A549 treated with CpdA at 1 μM for 4 hours (cell line): ENCODE measurements around the gene ISL1. TPM values are rescaled to one million over a fixed set of nuclear protein-coding genes. Genes with fewer than 3 reads are reported as not detected.

Source experiments
- total RNA-seq: library from RNA; stranded (reverse); fragments of 200-300 nt; extraction: Qiagen RNA extraction; gene quantifications from 5 replicates; pipeline ENCODE4 v1.2.3, GENCODE V29; 2022; ENCODE audit warnings: low read depth

The ISL1 gene
- 0.09 TPM in 1 of 5 replicates, not detected in the others for total RNA-seq

GRCh38 chr5:51383131-51384121 lies at the start of gene ISL1:
TSS of gene ISL1 (plus strand) at chr5:51383448. CDS start at chr5:51383672, 224 bp downstream.

